ENCODE results near the gene SERPINA5.

DNA sequence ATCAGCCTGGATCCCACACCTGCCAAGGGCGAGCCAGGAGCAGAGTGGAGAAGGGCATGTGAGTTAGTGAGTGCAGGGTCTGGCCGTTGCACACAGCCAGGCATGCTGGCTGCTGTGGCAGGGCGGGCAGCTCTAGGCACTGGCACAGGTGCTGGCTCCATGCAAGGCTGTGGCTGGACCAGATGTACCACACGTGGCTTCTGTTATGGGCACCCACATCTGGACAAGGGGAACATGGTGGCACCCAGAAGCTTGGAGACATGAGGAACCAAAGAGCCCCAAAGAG lies 51.0 kb downstream of the SERPINA5 start:
- TF ChIP-seq, protein P1, sequence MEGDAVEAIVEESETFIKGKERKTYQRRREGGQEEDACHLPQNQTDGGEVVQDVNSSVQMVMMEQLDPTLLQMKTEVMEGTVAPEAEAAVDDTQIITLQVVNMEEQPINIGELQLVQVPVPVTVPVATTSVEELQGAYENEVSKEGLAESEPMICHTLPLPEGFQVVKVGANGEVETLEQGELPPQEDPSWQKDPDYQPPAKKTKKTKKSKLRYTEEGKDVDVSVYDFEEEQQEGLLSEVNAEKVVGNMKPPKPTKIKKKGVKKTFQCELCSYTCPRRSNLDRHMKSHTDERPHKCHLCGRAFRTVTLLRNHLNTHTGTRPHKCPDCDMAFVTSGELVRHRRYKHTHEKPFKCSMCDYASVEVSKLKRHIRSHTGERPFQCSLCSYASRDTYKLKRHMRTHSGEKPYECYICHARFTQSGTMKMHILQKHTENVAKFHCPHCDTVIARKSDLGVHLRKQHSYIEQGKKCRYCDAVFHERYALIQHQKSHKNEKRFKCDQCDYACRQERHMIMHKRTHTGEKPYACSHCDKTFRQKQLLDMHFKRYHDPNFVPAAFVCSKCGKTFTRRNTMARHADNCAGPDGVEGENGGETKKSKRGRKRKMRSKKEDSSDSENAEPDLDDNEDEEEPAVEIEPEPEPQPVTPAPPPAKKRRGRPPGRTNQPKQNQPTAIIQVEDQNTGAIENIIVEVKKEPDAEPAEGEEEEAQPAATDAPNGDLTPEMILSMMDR (IDR thresholded peaks at IDR 0.05; ENCODE audit: control extremely low read depth in 1 of 3, insufficient read depth in 1 of 3, low read depth in 1 of 3, low read length in 3 of 3), result no peak
- no peak for TF ChIP-seq YY1 (IDR thresholded peaks at IDR 0.05; ENCODE audit: low read depth, low read length)
- no peak for TF ChIP-seq SAP30 (IDR thresholded peaks at IDR 0.05; ENCODE audit: insufficient read depth, insufficient replicate concordance, low read length)

Data from H1 (cell line).